HepG2 (cell line): ENCODE results near the gene PTPN3. TPM values are rescaled to one million over a fixed set of nuclear protein-coding genes. Genes with fewer than 3 reads are reported as not detected.

Experiments
- ARNT ChIP-seq: fragments of 450-650 bp; IDR thresholded peaks from 2 replicates; pipeline ENCODE4 v1.6.1; 2017
- ATAD3A ChIP-seq: sonication (generic); formaldehyde crosslinking; IDR thresholded peaks from 2 replicates; pipeline ENCODE4 v1.4.0; 2020; ENCODE audit warnings: missing genetic modification reagents
- CBX1 ChIP-seq: IDR thresholded peaks from one replicate; pipeline ENCODE4 v1.6.1; 2016; ENCODE audit warnings: antibody characterized with exemption, low read depth
- CEBPB ChIP-seq: IDR thresholded peaks from 2 replicates; pipeline ENCODE4 v1.6.1; 2011; ENCODE audit warnings: low read depth, low read length, improper control_type of control experiment, borderline replicate concordance
- HNRNPUL1 ChIP-seq: fragments of 200-400 bp; formaldehyde crosslinking; IDR thresholded peaks from 2 replicates; pipeline ENCODE4 v1.6.1; 2017; ENCODE audit warnings: low read depth, mild to moderate bottlenecking, low read length, moderate library complexity
- IKZF4 ChIP-seq: sonication (generic); formaldehyde crosslinking; IDR thresholded peaks from 2 replicates; pipeline ENCODE4 v1.5.1; 2020; ENCODE audit warnings: borderline replicate concordance, mild to moderate bottlenecking, low read depth, missing genetic modification reagents; ENCODE audit errors: not compliant biosample characterization
- KDM6A ChIP-seq: IDR thresholded peaks from 2 replicates; pipeline ENCODE4 v1.6.1; 2016; ENCODE audit warnings: low read depth
- MEF2D ChIP-seq: sonication (generic); formaldehyde crosslinking; IDR thresholded peaks from 2 replicates; pipeline ENCODE4 v1.5.1; 2020; ENCODE audit warnings: mild to moderate bottlenecking, missing genetic modification reagents
- MEIS1 ChIP-seq: sonication (generic); formaldehyde crosslinking; IDR thresholded peaks from 2 replicates; pipeline ENCODE4 v1.9.0; 2021; ENCODE audit warnings: mild to moderate bottlenecking, missing genetic modification reagents, moderate library complexity, borderline replicate concordance
- NFE2 ChIP-seq: sonication (generic); formaldehyde crosslinking; IDR thresholded peaks from 2 replicates; pipeline ENCODE4 v1.4.0; 2020; ENCODE audit warnings: missing genetic modification reagents
- POLR2G ChIP-seq: fragments of 200-400 bp; formaldehyde crosslinking; IDR thresholded peaks from 2 replicates; pipeline ENCODE4 v1.6.1; 2018; ENCODE audit warnings: mild to moderate bottlenecking, low read depth, low read length, moderate library complexity
- RXRB ChIP-seq: IDR thresholded peaks from 2 replicates; pipeline ENCODE4 v1.6.1; 2016; ENCODE audit warnings: borderline replicate concordance, missing genetic modification reagents, missing compliant biosample characterization
- TAF15 ChIP-seq: fragments of 200-400 bp; formaldehyde crosslinking; IDR thresholded peaks from one replicate; pipeline ENCODE4 v1.6.1; 2018; ENCODE audit warnings: mild to moderate bottlenecking, low read depth, low read length; ENCODE audit not compliant: poor library complexity, severe bottlenecking
- U2AF1 ChIP-seq: fragments of 200-400 bp; formaldehyde crosslinking; optimal IDR thresholded peaks from 2 replicates; pipeline ENCODE3; 2017; ENCODE audit warnings: mild to moderate bottlenecking, low read depth, low read length
- ZNF33B ChIP-seq: sonication (generic); formaldehyde crosslinking; IDR thresholded peaks from 2 replicates; pipeline ENCODE4 v1.5.1; 2020; ENCODE audit warnings: mild to moderate bottlenecking, missing genetic modification reagents
- ZNF496 ChIP-seq: sonication (generic); formaldehyde crosslinking; IDR thresholded peaks from 2 replicates; pipeline ENCODE4 v1.8.1; 2023; ENCODE audit warnings: mild to moderate bottlenecking, moderate library complexity, missing genetic modification reagents; ENCODE audit not compliant: insufficient replicate concordance
- ZNF674 ChIP-seq: sonication (generic); formaldehyde crosslinking; IDR thresholded peaks from 2 replicates; pipeline ENCODE4 v1.5.0; 2020; ENCODE audit warnings: low read depth, mild to moderate bottlenecking, missing genetic modification reagents
- ZNF841 ChIP-seq: sonication (generic); formaldehyde crosslinking; IDR thresholded peaks from 2 replicates; pipeline ENCODE4 v1.8.1; 2023; ENCODE audit warnings: missing genetic modification reagents, borderline replicate concordance
- ZNF883 ChIP-seq: sonication (generic); formaldehyde crosslinking; IDR thresholded peaks from 2 replicates; pipeline ENCODE4 v1.5.1; 2020; ENCODE audit warnings: mild to moderate bottlenecking, missing genetic modification reagents; ENCODE audit errors: not compliant biosample characterization
- polyA plus RNA-seq, 8 experiments: library from polyadenylated mRNA; depleted of rRNA in 3 of 8; stranded (reverse) in 7 of 8; unstranded in 1 of 8; fragments of >200 nt; fragmentation: Illumina TruSeq in 4 of 8; extraction: Trizol in 4 of 8; gene quantifications; 2 replicates each; pipeline versions ENCODE4 v1.2.1 to v1.2.3, GENCODE V29; 2011 to 2016; ENCODE audit warnings: low read depth in 4 of 8, missing spikeins in 1 of 8, mixed read lengths in 1 of 8; ENCODE audit not compliant: insufficient read depth in 1 of 8
- total RNA-seq, 5 experiments: library from RNA; depleted of rRNA; stranded (reverse); fragments of >200 nt; fragmentation: Illumina TruSeq; extraction: Trizol; gene quantifications; 2 replicates each; pipeline ENCODE4 v1.2.3, GENCODE V29; 2016; ENCODE audit warnings: low read depth in 1 of 5
- TF ChIP-seq, protein P1 (sequence below): sonication (generic); formaldehyde crosslinking; IDR thresholded peaks from 2 replicates; pipeline ENCODE4 v1.5.0; 2020; ENCODE audit warnings: missing genetic modification reagents, mild to moderate bottlenecking, borderline replicate concordance
- TF ChIP-seq, protein P2 (sequence below): sonication (generic); formaldehyde crosslinking; conservative IDR thresholded peaks from 2 replicates; pipeline ENCODE4 v1.4.0; 2020; ENCODE audit warnings: missing genetic modification reagents
- TF ChIP-seq, protein P3 (sequence below): sonication (generic); formaldehyde crosslinking; IDR thresholded peaks from 2 replicates; pipeline ENCODE4 v1.5.1; 2020; ENCODE audit warnings: missing genetic modification reagents, mild to moderate bottlenecking, borderline replicate concordance
- TF ChIP-seq, protein P4 (sequence below): sonication (generic); formaldehyde crosslinking; IDR thresholded peaks from 2 replicates; pipeline ENCODE4 v1.8.0; 2022; ENCODE audit warnings: mild to moderate bottlenecking, missing genetic modification reagents
- TF ChIP-seq, protein P5 (sequence below): sonication (generic); formaldehyde crosslinking; IDR thresholded peaks from 2 replicates; pipeline ENCODE4 v1.5.0; 2020; ENCODE audit warnings: missing genetic modification reagents, mild to moderate bottlenecking, borderline replicate concordance

The PTPN3 gene
- total and polyA plus RNA-seq, 2 of the 13 experiments (the other 11 are each of a cell fraction or from before 2014, with no cell fraction given) = 5.6 to 20.5 TPM

DNA sequence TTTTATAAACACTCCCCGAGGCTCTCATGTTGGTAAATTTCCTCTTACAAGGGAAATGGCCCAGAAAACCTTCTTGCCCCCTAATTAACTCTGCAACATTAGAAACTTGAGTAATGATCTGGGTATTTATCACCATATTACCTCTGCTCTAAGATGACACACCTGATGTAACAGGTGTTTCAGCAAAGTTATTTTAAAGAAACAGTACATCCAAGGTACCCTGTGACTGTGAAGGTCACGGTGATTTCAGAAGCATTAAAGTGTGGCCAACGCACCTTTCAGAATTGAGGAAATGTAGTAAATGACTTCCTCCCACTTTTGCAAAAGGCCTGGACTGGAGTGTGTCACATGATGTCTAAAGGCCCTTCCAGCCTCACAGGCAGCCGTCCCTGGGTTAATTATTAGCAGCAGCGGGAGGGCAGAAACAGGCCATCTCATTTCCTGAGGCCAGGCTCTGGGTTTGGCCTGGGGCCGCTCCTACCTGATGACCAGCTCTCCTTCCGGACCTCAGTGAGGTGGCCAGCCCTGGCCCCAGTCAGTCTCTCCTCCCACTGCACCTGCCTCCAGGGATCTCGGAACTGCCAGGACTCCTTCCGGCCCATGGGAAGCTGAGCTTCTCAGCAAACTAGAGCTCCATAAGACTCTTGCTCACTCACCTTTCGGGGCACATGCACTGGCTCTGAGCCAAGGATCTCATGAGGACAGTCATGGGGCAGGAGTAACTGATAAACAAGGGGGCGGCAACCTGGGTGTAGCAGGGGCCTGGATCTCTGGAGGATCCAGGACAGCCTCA, 20.7 kb downstream of the PTPN3 start (continued):
- TF ChIP-seq, protein P1, sequence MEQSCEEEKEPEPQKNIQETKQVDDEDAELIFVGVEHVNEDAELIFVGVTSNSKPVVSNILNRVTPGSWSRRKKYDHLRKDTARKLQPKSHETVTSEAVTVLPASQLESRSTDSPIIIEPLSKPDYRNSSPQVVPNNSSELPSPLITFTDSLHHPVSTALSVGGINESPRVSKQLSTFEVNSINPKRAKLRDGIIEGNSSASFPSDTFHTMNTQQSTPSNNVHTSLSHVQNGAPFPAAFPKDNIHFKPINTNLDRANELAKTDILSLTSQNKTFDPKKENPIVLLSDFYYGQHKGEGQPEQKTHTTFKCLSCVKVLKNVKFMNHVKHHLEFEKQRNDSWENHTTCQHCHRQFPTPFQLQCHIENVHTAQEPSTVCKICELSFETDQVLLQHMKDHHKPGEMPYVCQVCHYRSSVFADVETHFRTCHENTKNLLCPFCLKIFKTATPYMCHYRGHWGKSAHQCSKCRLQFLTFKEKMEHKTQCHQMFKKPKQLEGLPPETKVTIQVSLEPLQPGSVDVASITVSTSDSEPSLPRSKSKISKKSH = peak; percentile 67; the same call in 1 of the 2 replicates
- TF ChIP-seq CBX1 = no peak
- TF ChIP-seq ZNF33B (CRISPR knock-in tag) = peak; percentile 46; the same call in 1 of the 2 replicates
- TF ChIP-seq ZNF883 = no peak
- no peak for TF ChIP-seq ATAD3A (CRISPR knock-in tag)
- TF ChIP-seq, protein P2, sequence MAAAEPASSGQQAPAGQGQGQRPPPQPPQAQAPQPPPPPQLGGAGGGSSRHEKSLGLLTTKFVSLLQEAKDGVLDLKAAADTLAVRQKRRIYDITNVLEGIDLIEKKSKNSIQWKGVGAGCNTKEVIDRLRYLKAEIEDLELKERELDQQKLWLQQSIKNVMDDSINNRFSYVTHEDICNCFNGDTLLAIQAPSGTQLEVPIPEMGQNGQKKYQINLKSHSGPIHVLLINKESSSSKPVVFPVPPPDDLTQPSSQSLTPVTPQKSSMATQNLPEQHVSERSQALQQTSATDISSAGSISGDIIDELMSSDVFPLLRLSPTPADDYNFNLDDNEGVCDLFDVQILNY (CRISPR knock-in tag) = no peak
- TF ChIP-seq IKZF4 = peak; percentile 17
- TF ChIP-seq HNRNPUL1 = peak; percentile 68; the same call in 1 of the 2 replicates
- TF ChIP-seq, protein P3, sequence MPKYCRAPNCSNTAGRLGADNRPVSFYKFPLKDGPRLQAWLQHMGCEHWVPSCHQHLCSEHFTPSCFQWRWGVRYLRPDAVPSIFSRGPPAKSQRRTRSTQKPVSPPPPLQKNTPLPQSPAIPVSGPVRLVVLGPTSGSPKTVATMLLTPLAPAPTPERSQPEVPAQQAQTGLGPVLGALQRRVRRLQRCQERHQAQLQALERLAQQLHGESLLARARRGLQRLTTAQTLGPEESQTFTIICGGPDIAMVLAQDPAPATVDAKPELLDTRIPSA (CRISPR knock-in tag) = no peak
- no peak for TF ChIP-seq ZNF841 (CRISPR knock-in tag)
- no peak for TF ChIP-seq ZNF496 (CRISPR knock-in tag)
- TF ChIP-seq CEBPB = no peak
- no peak; the same call in 1 of the 2 replicates for TF ChIP-seq MEIS1 (CRISPR knock-in tag)
- peak; percentile 84 for TF ChIP-seq MEF2D (CRISPR knock-in tag)
- no peak for TF ChIP-seq ARNT
- TF ChIP-seq POLR2G = peak; percentile 92
- no peak for TF ChIP-seq NFE2 (CRISPR knock-in tag)
- TF ChIP-seq, protein P4, sequence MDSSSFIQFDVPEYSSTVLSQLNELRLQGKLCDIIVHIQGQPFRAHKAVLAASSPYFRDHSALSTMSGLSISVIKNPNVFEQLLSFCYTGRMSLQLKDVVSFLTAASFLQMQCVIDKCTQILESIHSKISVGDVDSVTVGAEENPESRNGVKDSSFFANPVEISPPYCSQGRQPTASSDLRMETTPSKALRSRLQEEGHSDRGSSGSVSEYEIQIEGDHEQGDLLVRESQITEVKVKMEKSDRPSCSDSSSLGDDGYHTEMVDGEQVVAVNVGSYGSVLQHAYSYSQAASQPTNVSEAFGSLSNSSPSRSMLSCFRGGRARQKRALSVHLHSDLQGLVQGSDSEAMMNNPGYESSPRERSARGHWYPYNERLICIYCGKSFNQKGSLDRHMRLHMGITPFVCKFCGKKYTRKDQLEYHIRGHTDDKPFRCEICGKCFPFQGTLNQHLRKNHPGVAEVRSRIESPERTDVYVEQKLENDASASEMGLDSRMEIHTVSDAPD (CRISPR knock-in tag) = no peak
- peak; percentile 83 for TF ChIP-seq RXRB (CRISPR knock-in tag)
- no peak for TF ChIP-seq TAF15
- no peak for TF ChIP-seq ZNF674 (CRISPR knock-in tag)
- no peak for TF ChIP-seq U2AF1
- 0 out of 2 replicates have a peak, but pooled peaks have one; percentile 20 for TF ChIP-seq KDM6A
- TF ChIP-seq, protein P5, sequence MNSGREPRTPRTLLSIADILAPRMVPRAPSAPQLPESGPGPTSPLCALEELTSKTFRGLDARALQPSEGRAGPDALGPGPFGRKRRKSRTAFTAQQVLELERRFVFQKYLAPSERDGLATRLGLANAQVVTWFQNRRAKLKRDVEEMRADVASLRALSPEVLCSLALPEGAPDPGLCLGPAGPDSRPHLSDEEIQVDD = no peak
